ENCODE results near the gene MESP2.
"Not testable (repeated sequence)": the region's sequence is repeated elsewhere in the genome, so short reads cannot be mapped to it uniquely, and the experiment has no call there.

GRCh38 chr15:89782619-89782950 lies 6.5 kb downstream of the MESP2 start:
- TF ChIP-seq CTCF (IDR thresholded peaks at IDR 0.05; ENCODE audit: poor library complexity); EZH2phosphoT487 (IDR thresholded peaks at IDR 0.05; ENCODE audit: low read depth, severe bottlenecking, unreplicated experiment): not testable (repeated sequence)

Data from hepatocyte (in vitro differentiated cells).